Subcutaneous adipose tissue (tissue), 4 donors: Measurements from ENCODE around the gene KLC1. TPM values are rescaled to one million over a fixed set of nuclear protein-coding genes. Genes with fewer than 3 reads are reported as not detected.

Source experiments
- CTCF ChIP-seq: fragments of 450-650 bp; IDR thresholded peaks from one replicate; pipeline ENCODE4 v1.5.1; 2016; ENCODE audit warnings: low read depth, mild to moderate bottlenecking, control low read depth, antibody characterized with exemption, moderate library complexity
- total RNA-seq, 4 donors: library from RNA; depleted of rRNA; stranded (reverse); fragments of >200 nt; gene quantifications; one replicate each; pipeline ENCODE4 v1.1.0, GENCODE V29; 2016

KLC1 gene
- total RNA-seq, 4 donors from 2014 or later: 186 to 347 (median 291) TPM

DNA sequence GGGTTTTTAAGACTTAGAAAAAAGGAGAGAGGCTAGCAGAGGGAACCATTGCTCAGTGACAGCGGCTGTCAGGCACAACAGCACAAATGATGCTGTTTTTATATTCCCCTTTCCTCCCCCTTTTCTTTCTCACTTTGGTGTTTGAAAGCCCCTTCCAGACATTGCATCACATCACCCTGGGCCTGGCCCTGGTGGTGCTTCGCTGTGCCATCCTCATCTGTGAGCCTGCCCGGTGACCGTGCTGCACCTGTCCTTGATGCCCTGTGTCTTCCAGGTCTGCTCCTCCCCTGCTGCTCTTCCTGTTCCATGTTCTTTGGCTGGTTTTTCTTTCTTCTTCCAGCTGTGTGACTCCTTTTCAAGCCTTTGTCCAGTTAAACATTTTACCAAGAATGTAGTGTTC, 24.8 kb downstream of the KLC1 start:
- no peak for TF ChIP-seq CTCF

GRCh38 chr14:103654619-103655018, 25.6 kb downstream of the KLC1 start:
- TF ChIP-seq CTCF: no peak

- no peak for TF ChIP-seq CTCF
These were observed 27.2 kb downstream of the KLC1 start for GRCh38 chr14:103656031-103656755.

GRCh38 chr14:103656756-103657133, 27.7 kb downstream of the KLC1 start:
- TF ChIP-seq CTCF: no peak

GRCh38 chr14:103657471-103657870, 28.5 kb downstream of the KLC1 start:
- TF ChIP-seq CTCF: no peak

DNA sequence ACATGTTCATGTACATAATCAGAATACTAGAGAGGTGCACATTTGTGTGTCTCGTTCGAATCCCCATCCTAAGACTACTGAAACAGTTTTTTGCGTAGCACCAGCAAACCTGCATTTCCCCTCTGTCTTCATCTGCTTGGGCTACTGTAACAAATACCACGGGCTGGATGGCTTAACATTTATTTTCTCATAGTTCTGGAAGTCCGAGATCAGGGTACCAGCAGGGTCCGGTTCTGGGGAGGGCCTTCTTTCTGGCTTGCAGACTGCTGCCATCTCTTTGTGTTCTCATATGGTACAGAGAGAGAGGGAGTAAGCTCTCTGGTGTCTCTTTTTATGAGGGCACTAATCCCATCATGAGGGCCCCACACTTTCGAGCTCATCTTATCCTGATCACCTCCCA, 30.6 kb downstream of the KLC1 start:
- no peak for TF ChIP-seq CTCF

- no peak for TF ChIP-seq CTCF
These were observed 33.0 kb downstream of the KLC1 start for GRCh38 chr14:103662029-103662428.
